GM10266 (cell line): Measurements from ENCODE around the gene SLC13A2.

Source experiments
- DNase-seq: peaks from one replicate; pipeline ENCODE4 v3.0.0; 2012; ENCODE audit errors: extremely low spot score
- CTCF ChIP-seq: IDR thresholded peaks from 2 replicates; pipeline ENCODE4 v1.5.1; 2012; ENCODE audit warnings: mild to moderate bottlenecking, low read depth; ENCODE audit not compliant: control insufficient read depth, insufficient read depth; ENCODE audit errors: missing control alignments

Gene SLC13A2

DNA sequence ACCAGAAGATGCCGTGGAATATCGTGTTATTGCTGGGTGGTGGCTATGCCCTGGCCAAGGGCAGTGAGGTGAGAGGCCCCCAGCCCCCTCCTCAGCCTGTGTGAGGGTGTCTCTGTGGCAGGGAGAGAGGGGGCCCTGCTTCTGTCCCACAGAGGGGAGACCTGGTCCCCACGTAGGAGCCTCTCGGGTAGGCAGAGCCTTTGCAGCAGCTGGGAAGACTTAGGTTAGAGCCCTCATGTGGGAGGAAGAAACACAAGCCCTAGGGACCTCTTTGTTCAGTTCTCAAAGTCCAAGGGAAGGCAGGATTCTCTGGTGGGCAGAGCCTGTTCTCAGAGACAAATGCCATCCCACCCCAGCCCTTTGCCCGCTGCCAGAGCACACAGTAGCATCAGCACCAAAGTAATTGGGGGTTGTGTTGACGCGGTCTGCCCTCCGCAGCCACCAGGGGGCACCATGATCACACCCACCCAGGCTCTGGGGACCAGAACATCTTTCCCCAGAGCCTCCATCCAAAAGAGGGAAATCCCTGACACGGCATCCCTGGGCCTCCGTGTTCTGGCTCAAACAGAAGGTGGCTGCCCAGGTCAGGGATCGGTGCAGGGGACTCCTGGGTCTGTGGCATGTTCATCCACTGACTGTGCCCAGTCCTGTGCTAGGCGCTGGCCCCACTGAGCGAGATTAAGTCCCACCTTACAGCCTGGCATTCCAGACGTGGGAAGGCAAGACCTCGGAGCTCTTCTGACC, 21.2 kb downstream of the SLC13A2 start:
- DNase-seq, result peak; percentile 84
- peak; percentile 96 for TF ChIP-seq CTCF

- TF ChIP-seq CTCF, result no peak
- DNase-seq, result no peak
Measured at GRCh38 chr17:28495635-28496034, 22.2 kb downstream of the SLC13A2 start.

GRCh38 chr17:28497931-28498330, 24.5 kb downstream of the SLC13A2 start:
- no peak for DNase-seq
- no peak for TF ChIP-seq CTCF

DNA sequence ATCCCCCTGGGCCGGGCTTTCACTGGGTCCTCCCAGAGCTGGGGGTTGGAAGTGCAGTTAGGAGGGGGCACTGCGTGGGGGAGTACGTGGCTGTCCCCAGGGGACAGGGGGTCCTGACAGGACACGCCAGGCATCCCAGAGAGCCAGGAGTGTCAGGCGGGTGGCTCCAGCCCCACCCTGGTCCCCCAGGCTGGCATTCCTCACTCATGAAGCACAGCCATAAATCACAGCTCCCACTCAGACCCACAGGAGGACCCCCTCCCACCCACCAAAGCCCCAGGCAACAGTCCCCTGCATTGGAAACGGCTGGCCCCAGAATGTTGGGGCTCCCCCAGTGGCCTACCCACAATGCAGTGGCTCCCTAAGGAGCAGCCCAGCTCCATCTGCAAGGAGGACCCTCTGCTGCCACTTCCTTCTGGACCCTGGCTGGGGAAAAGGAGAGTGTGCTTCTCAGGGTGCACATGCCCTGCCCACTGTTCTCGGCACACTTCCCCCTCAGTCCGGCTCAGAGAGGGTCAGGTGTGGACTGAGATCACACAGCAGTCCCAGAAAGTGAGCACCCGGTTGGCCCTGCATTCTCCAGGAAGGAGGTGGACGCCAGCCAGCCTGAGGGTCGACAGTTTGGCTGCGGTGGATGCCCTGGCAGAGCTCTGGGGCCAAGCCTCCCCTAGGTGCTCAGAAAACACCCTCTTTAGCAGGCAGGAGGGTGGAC, 25.4 kb downstream of the SLC13A2 start:
- no peak for TF ChIP-seq CTCF
- no peak for DNase-seq

- no peak for DNase-seq
- TF ChIP-seq CTCF, result no peak
Measured at GRCh38 chr17:28499364-28499664, 25.9 kb downstream of the SLC13A2 start.

DNA sequence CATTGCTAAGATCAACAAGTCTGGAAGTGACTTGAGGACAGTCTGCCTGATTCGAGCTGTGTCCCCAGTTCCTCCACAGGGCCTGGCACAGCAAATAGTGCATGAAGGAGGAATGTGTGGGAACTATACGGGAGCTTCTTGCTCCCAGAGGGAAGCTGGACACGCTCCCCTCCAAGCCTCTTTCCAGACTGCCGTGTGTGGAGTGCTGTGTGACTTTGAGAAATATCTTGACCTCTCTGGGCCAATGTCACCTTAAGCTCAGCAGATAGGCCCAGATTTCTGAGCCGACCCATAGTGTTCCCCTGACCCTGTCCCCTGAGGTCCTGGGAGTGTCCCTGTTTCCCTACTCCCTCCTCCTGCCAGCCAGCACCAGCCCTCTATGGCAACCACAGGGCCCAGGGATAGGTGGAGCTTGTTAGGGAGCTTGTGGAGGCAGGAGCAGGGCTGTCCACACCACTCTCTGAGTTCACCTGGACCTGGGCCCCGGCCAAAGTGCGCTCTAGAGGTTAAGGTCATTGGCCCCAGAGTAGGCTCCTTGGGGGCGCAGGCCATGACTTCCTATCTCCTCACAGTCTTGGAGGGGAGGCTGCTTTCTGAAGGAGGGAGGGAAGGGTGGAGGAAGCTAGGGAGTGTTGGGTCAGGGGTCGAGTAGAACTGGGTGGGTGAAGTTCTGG, 26.4 kb downstream of the SLC13A2 start:
- no peak for DNase-seq
- no peak for TF ChIP-seq CTCF
